Loucy (cell line): ENCODE data around the gene RPS6KA2.

Experiments
- H2AFZ ChIP-seq: fragments of 200-600 bp; sonication (generic); 2 replicates; pipeline ENCODE4 v1.6.0; 2016; ENCODE audit warnings: antibody characterized with exemption, mild to moderate bottlenecking, low read length, moderate library complexity
- H3F3A ChIP-seq: fragments of 200-600 bp; 2 replicates; pipeline ENCODE4 v1.6.0; 2016; ENCODE audit warnings: antibody characterized with exemption, low read depth, mild to moderate bottlenecking
- H3K27me3 ChIP-seq: fragments of 200-600 bp; sonication (generic); 2 replicates; pipeline ENCODE4 v1.6.1; 2014; ENCODE audit warnings: low read length, mild to moderate bottlenecking; ENCODE audit not compliant: insufficient read depth, poor library complexity, severe bottlenecking
- H3K36me3 ChIP-seq: fragments of 200-600 bp; sonication (generic); 2 replicates; pipeline ENCODE4 v1.6.1; 2016; ENCODE audit warnings: low read length; ENCODE audit not compliant: insufficient read depth
- H3K4me1 ChIP-seq: fragments of 200-600 bp; sonication (generic); 2 replicates; pipeline ENCODE4 v1.5.1; 2014; ENCODE audit warnings: low read length, mild to moderate bottlenecking; ENCODE audit not compliant: insufficient read depth, poor library complexity, severe bottlenecking
- H3K4me2 ChIP-seq: fragments of 200-600 bp; sonication (generic); 2 replicates; pipeline ENCODE4 v1.6.0; 2014; ENCODE audit warnings: antibody characterized with exemption, low read length, low read depth, mild to moderate bottlenecking; ENCODE audit not compliant: poor library complexity, severe bottlenecking
- H3K4me3 ChIP-seq: fragments of 200-600 bp; sonication (generic); 2 replicates; pipeline ENCODE4 v1.5.1; 2014; ENCODE audit warnings: low read length, mild to moderate bottlenecking, mixed read lengths; ENCODE audit not compliant: poor library complexity, severe bottlenecking
- H3K79me2 ChIP-seq: fragments of 200-600 bp; sonication (generic); 2 replicates; pipeline ENCODE4 v1.6.1; 2014; ENCODE audit warnings: low read length; ENCODE audit not compliant: insufficient read depth
- H3K9ac ChIP-seq: fragments of 200-600 bp; sonication (generic); 2 replicates; pipeline ENCODE4 v1.6.0; 2014; ENCODE audit warnings: mild to moderate bottlenecking, low read depth, low read length, moderate library complexity; ENCODE audit not compliant: poor library complexity, severe bottlenecking
- H3K9me2 ChIP-seq: fragments of 200-600 bp; sonication (generic); replicated peaks from 2 replicates; pipeline ENCODE4 v1.6.1; 2016; ENCODE audit warnings: low read depth, low read length, mixed read lengths
- H3K9me3 ChIP-seq: fragments of 200-600 bp; sonication (generic); 2 replicates; pipeline ENCODE4 v1.6.1; 2014; ENCODE audit warnings: mild to moderate bottlenecking, antibody characterized with exemption, low read length, low read depth; ENCODE audit not compliant: insufficient read depth
- H4K20me1 ChIP-seq: fragments of 200-600 bp; sonication (generic); 2 replicates; pipeline ENCODE4 v1.6.0; 2014; ENCODE audit warnings: antibody characterized with exemption, low read length, mild to moderate bottlenecking; ENCODE audit not compliant: insufficient read depth, poor library complexity, severe bottlenecking
- CTCF ChIP-seq: fragments of 200-600 bp; sonication (generic); conservative IDR thresholded peaks from 2 replicates; pipeline ENCODE4 v1.5.1; 2014; ENCODE audit warnings: mild to moderate bottlenecking, antibody characterized with exemption, low read length
- EZH2phosphoT487 ChIP-seq: fragments of 200-600 bp; IDR thresholded peaks from 2 replicates; pipeline ENCODE4 v1.6.1; 2018; ENCODE audit warnings: antibody characterized with exemption, mild to moderate bottlenecking, moderate library complexity, borderline replicate concordance

RPS6KA2 gene

GRCh38 chr6:166595949-166596348 is 31.1 kb downstream of the RPS6KA2 start:
- H3K4me2 ChIP-seq = no peak overlapping the region
- no peaks in the 10 kb centered on the region for H3K9me3 ChIP-seq
- no peaks in the 10 kb centered on the region for H3F3A ChIP-seq
- no peaks in the 10 kb centered on the region for H3K36me3 ChIP-seq
- no peaks in the 10 kb centered on the region for H3K4me1 ChIP-seq
- TF ChIP-seq EZH2phosphoT487 (no peak), CTCF (no peak)
- H3K9ac ChIP-seq = no peak overlapping the region
- H2AFZ ChIP-seq = no peak overlapping the region
- H3K27me3 ChIP-seq = no peaks in the 10 kb centered on the region
- no peaks in the 10 kb centered on the region for H3K79me2 ChIP-seq
- no peak overlapping the region for H3K4me3 ChIP-seq
- H3K9me2 ChIP-seq = no peaks in the 10 kb centered on the region
- H4K20me1 ChIP-seq = no peaks in the 10 kb centered on the region

- Histone ChIP-seq H4K20me1 (no peaks in the 10 kb centered on the region), H3K9me3 (no peaks in the 10 kb centered on the region), H3K79me2 (no peaks in the 10 kb centered on the region), H3F3A (no peaks in the 10 kb centered on the region), H3K4me2 (no peak overlapping the region), H3K4me3 (no peak overlapping the region), H3K27me3 (no peaks in the 10 kb centered on the region), H3K36me3 (no peaks in the 10 kb centered on the region), H3K9me2 (no peaks in the 10 kb centered on the region), H3K4me1 (peaks cover 2% of the 10 kb centered on the region), H2AFZ (no peak overlapping the region), H3K9ac (no peak overlapping the region)
- TF ChIP-seq CTCF (no peak), EZH2phosphoT487 (no peak)
These were observed 31.8 kb downstream of the RPS6KA2 start for GRCh38 chr6:166595061-166595780.

- H3K9me3 ChIP-seq = no peaks in the 10 kb centered on the region
- H2AFZ ChIP-seq = no peak overlapping the region
- H3K9me2 ChIP-seq = no peaks in the 10 kb centered on the region
- TF ChIP-seq CTCF = no peak
- TF ChIP-seq EZH2phosphoT487 = no peak
- H3K9ac ChIP-seq = no peak overlapping the region
- no peaks in the 10 kb centered on the region for H3K36me3 ChIP-seq
- no peak overlapping the region for H3K4me2 ChIP-seq
- H3K4me1 ChIP-seq = peaks cover 25% of the 10 kb centered on the region
- H3K27me3 ChIP-seq = no peaks in the 10 kb centered on the region
- H3F3A ChIP-seq = no peaks in the 10 kb centered on the region
- H3K4me3 ChIP-seq = no peak overlapping the region
- H3K79me2 ChIP-seq = no peaks in the 10 kb centered on the region
- no peaks in the 10 kb centered on the region for H4K20me1 ChIP-seq
These were observed 34.2 kb downstream of the RPS6KA2 start for GRCh38 chr6:166592821-166593220.
